SU-DHL-6 (cell line): Measurements from ENCODE around the gene SESN1.

ENCODE experiments used
- H2AFZ ChIP-seq: fragments of 200-600 bp; sonication (generic); 2 replicates; pipeline ENCODE4 v1.6.1; 2014; ENCODE audit warnings: low read depth, mild to moderate bottlenecking, moderate library complexity, mixed read lengths, antibody characterized with exemption, low read length; ENCODE audit not compliant: severe bottlenecking
- H3F3A ChIP-seq: fragments of 200-600 bp; shearing (Covaris generic); 2 replicates; pipeline ENCODE4 v1.6.0; 2016; ENCODE audit warnings: antibody characterized with exemption, mild to moderate bottlenecking; ENCODE audit not compliant: insufficient read depth
- H3K27ac ChIP-seq: fragments of 200-600 bp; sonication (generic); 2 replicates; pipeline ENCODE4 v1.5.1; 2016; ENCODE audit warnings: low read depth, mild to moderate bottlenecking, low read length, moderate library complexity, mixed read lengths
- H3K27me3 ChIP-seq: fragments of 200-600 bp; sonication (generic), shearing (Covaris generic); 2 replicates; pipeline ENCODE4 v1.6.0; 2014; ENCODE audit warnings: mild to moderate bottlenecking, low read length
- H3K36me3 ChIP-seq: fragments of 200-600 bp; sonication (generic); 2 replicates; pipeline ENCODE4 v1.6.1; 2014; ENCODE audit warnings: mild to moderate bottlenecking, low read length, mixed read lengths
- H3K4me2 ChIP-seq: fragments of 300-600, 200-600 bp; shearing (Covaris generic), sonication (generic); 2 replicates; pipeline ENCODE4 v1.6.0; 2014; ENCODE audit warnings: low read length, low read depth, mild to moderate bottlenecking; ENCODE audit not compliant: poor library complexity, severe bottlenecking
- H3K4me3 ChIP-seq: fragments of 200-600 bp; sonication (generic); 2 replicates; pipeline ENCODE4 v1.5.1; 2014; ENCODE audit warnings: antibody characterized with exemption, low read length, mild to moderate bottlenecking, mixed read lengths; ENCODE audit not compliant: insufficient read depth, poor library complexity, severe bottlenecking
- H3K79me2 ChIP-seq: fragments of 200-600 bp; sonication (generic); 2 replicates; pipeline ENCODE4 v1.6.1; 2014; ENCODE audit warnings: mild to moderate bottlenecking, low read length, moderate library complexity; ENCODE audit not compliant: insufficient read depth
- H3K9ac ChIP-seq: fragments of 200-600 bp; sonication (generic); 2 replicates; pipeline ENCODE4 v1.7.0; 2014; ENCODE audit warnings: mild to moderate bottlenecking, low read length
- H3K9me2 ChIP-seq: fragments of 200-600 bp; sonication (generic); replicated peaks from 2 replicates; pipeline ENCODE4 v1.6.1; 2014; ENCODE audit warnings: low read length; ENCODE audit not compliant: insufficient read depth
- H3K9me3 ChIP-seq: fragments of 200-600 bp; sonication (generic); 2 replicates; pipeline ENCODE4 v1.6.1; 2014; ENCODE audit warnings: low read length, mixed read lengths; ENCODE audit not compliant: insufficient read depth
- H4K20me1 ChIP-seq: fragments of 200-600 bp; sonication (generic); 2 replicates; pipeline ENCODE4 v1.6.1; 2014; ENCODE audit warnings: low read depth, mild to moderate bottlenecking, antibody characterized with exemption, low read length, moderate library complexity, mixed read lengths
- CTCF ChIP-seq: fragments of 200-600 bp; sonication (generic); IDR thresholded peaks from one replicate; pipeline ENCODE4 v1.5.1; 2017; ENCODE audit warnings: antibody characterized with exemption, mild to moderate bottlenecking, low read length, moderate library complexity; ENCODE audit not compliant: insufficient read depth, poor library complexity, severe bottlenecking
- EZH2phosphoT487 ChIP-seq: fragments of 200-600 bp; sonication (generic), shearing (Covaris generic); conservative IDR thresholded peaks from 2 replicates; pipeline ENCODE4 v1.6.1; 2018; ENCODE audit warnings: mild to moderate bottlenecking, antibody characterized with exemption, low read length, moderate library complexity, mixed read lengths

SESN1 gene

DNA sequence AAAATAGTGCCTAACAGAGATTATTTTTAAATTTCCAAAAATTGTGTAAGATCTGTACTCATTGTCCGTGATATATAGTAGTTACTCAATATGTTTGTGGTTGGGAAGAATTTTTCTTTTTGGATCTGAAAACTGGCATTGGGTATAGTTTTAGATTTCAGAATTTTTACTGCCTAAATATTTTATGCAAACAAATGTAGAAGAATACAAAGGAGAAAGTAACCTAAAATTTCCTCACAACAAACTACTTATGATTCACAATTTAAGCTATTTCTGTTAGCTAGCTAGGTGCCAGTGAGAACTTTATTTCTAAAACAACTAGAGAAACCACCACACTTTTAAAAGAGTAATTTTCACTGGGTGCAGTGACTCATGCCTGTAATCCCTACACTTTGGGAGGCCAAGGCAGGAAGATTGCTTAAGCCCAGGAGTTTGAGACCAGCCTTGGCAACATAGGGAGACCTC is 38.8 kb downstream of the SESN1 start:
- no peaks in the 10 kb centered on the region for H4K20me1 ChIP-seq
- no peaks in the 10 kb centered on the region for H3K9me3 ChIP-seq
- no peaks in the 10 kb centered on the region for H3K79me2 ChIP-seq
- no peaks in the 10 kb centered on the region for H3K27me3 ChIP-seq
- H3F3A ChIP-seq, result no peaks in the 10 kb centered on the region
- no peak overlapping the region for H2AFZ ChIP-seq
- H3K27ac ChIP-seq, result no peak overlapping the region
- no peaks in the 10 kb centered on the region for H3K9me2 ChIP-seq
- no peak overlapping the region for H3K9ac ChIP-seq
- H3K4me3 ChIP-seq, result no peak overlapping the region
- H3K4me2 ChIP-seq, result no peak overlapping the region
- no peaks in the 10 kb centered on the region for H3K36me3 ChIP-seq
- no peak for TF ChIP-seq EZH2phosphoT487
- TF ChIP-seq CTCF, result no peak

- H3K9me3 ChIP-seq, result 0 out of 2 replicates have a peak, but pooled peaks cover 5% of the 10 kb centered on the region
- no peak for TF ChIP-seq CTCF
- TF ChIP-seq EZH2phosphoT487, result no peak
- no peak overlapping the region for H2AFZ ChIP-seq
- no peaks in the 10 kb centered on the region for H3F3A ChIP-seq
- no peak overlapping the region for H3K9ac ChIP-seq
- no peaks in the 10 kb centered on the region for H3K36me3 ChIP-seq
- no peaks in the 10 kb centered on the region for H3K9me2 ChIP-seq
- no peaks in the 10 kb centered on the region for H4K20me1 ChIP-seq
- no peaks in the 10 kb centered on the region for H3K27me3 ChIP-seq
- H3K4me2 ChIP-seq, result no peak overlapping the region
- H3K27ac ChIP-seq, result no peak overlapping the region
- H3K4me3 ChIP-seq, result no peak overlapping the region
- no peaks in the 10 kb centered on the region for H3K79me2 ChIP-seq
These were observed 41.3 kb downstream of the SESN1 start for GRCh38 chr6:109053336-109053735.

DNA sequence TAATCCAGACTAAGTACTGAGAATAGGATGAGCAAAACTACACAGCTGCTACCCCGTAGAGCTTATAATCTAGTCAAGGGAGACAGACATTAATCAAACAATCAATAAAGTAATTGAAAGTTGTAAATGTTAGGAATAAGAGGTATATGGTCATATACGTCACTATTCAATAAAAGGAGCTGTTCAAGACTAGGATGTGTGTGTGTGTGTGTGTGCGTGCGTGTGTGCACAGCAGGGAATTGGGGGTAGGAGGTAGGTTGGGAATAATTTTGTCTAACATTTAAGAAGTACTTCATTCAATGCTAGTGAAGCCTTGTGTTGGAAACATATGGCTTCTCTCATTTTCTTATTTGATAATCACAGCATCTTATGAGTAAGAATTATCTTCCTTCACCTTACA is 41.8 kb downstream of the SESN1 start:
- no peak overlapping the region for H3K27ac ChIP-seq
- no peak overlapping the region for H3K4me3 ChIP-seq
- no peaks in the 10 kb centered on the region for H3K27me3 ChIP-seq
- TF ChIP-seq CTCF (no peak), EZH2phosphoT487 (no peak)
- no peak overlapping the region for H3K4me2 ChIP-seq
- no peaks in the 10 kb centered on the region for H3F3A ChIP-seq
- no peaks in the 10 kb centered on the region for H3K36me3 ChIP-seq
- H3K9ac ChIP-seq, result no peak overlapping the region
- H3K79me2 ChIP-seq, result no peaks in the 10 kb centered on the region
- no peak overlapping the region for H2AFZ ChIP-seq
- no peaks in the 10 kb centered on the region for H4K20me1 ChIP-seq
- no peaks in the 10 kb centered on the region for H3K9me2 ChIP-seq
- 0 out of 2 replicates have a peak, but pooled peaks cover 5% of the 10 kb centered on the region for H3K9me3 ChIP-seq
